NCI-H1417 (cell line): Measurements from ENCODE around the gene TIMM23B.
"Not testable (repeated sequence)": the region's sequence is repeated elsewhere in the genome, so short reads cannot be mapped to it uniquely, and the experiment has no call there.

Experiments used
- DNase-seq, 3 experiments: peaks; one replicate each; lab custom pipeline; 2025; lab: John Stamatoyannopoulos, UW

Gene TIMM23B

GRCh38 chr10:49977756-49978155, 35.9 kb downstream of the TIMM23B start:
- not testable (repeated sequence) for DNase-seq

- DNase-seq: not testable (repeated sequence)
Observed at GRCh38 chr10:49987207-49987606, 45.4 kb downstream of the TIMM23B start.

- DNase-seq: not testable (repeated sequence)
Observed at GRCh38 chr10:49988376-49988775, 46.5 kb downstream of the TIMM23B start, which contains the start of gene AGAP6. TSS of gene AGAP6 (plus strand) at chr10:49988406. CDS start at chr10:49988716, 310 bp downstream.

GRCh38 chr10:49995321-49995720, 53.5 kb downstream of the TIMM23B start:
- DNase-seq: not testable (repeated sequence)

GRCh38 chr10:50014024-50014423, 72.2 kb downstream of the TIMM23B start:
- DNase-seq: not testable (repeated sequence)

- not testable (repeated sequence) for DNase-seq
Observed at GRCh38 chr10:50015596-50016220, 73.9 kb downstream of the TIMM23B start.

GRCh38 chr10:50016926-50017325, 75.1 kb downstream of the TIMM23B start:
- not testable (repeated sequence) for DNase-seq

GRCh38 chr10:50017646-50018045, 75.8 kb downstream of the TIMM23B start:
- not testable (repeated sequence) for DNase-seq

GRCh38 chr10:50019279-50019678, 77.4 kb downstream of the TIMM23B start:
- DNase-seq: peak in 1 of 3 experiments; percentile 35

GRCh38 chr10:50020451-50021024, 78.7 kb downstream of the TIMM23B start:
- DNase-seq: not testable (repeated sequence)

- no peak for DNase-seq
Observed at GRCh38 chr10:50021646-50022045, 79.8 kb downstream of the TIMM23B start.
